ENCODE results near the gene CACTIN. TPM values are rescaled to one million over a fixed set of nuclear protein-coding genes. Genes with fewer than 3 reads are reported as not detected.

The CACTIN gene
- total and polyA plus RNA-seq, 2 experiments from 2014 or later, result 6.9 to 29.1 TPM

GRCh38 chr19:3625996-3626472 is 556 bp downstream of the CACTIN start:
- in situ Hi-C loops (cut with MboI), result no loop called here
- H3K9ac ChIP-seq, result peak overlapping the region; percentile 89
- 1 to 2% methylated on average over 21 of the region's 21 CpGs for WGBS, 2 experiments (ENCODE audit: low coverage in 1 of 2, low lambda C conversion rate in 2 of 2, missing lambda C conversion rate in 2 of 2)

GRCh38 chr19:3623716-3624115 is 2.9 kb downstream of the CACTIN start:
- no peak overlapping the region for H3K9ac ChIP-seq
- DNase-seq, result no peak
- 92 to 97% methylated on average over 34 of the region's 34 CpGs for WGBS, 2 experiments (ENCODE audit: low coverage in 1 of 2, low lambda C conversion rate in 2 of 2, missing lambda C conversion rate in 2 of 2)
- no peaks in the 10 kb centered on the region for H3K27me3 ChIP-seq (replicated peaks; ENCODE audit: insufficient read depth)
- peaks cover 8% of the 10 kb centered on the region for H3K4me1 ChIP-seq (ENCODE audit: insufficient read depth)
- no peak overlapping the region for H3K4me2 ChIP-seq (ENCODE audit: unreplicated experiment)
- no peaks in the 10 kb centered on the region for H3K36me3 ChIP-seq (ENCODE audit: low read depth)
- no peak for TF ChIP-seq EZH2 (IDR thresholded peaks at IDR 0.05; ENCODE audit: insufficient read depth, poor library complexity, severe bottlenecking)
- no peaks in the 10 kb centered on the region for H4K20me1 ChIP-seq (ENCODE audit: insufficient read depth)
- in situ Hi-C loops (cut with MboI), result loop anchor here (25.0 kb wide), 1 partner anchor 311 kb away; no protein-coding TSS in a partner anchor
- H3K9me3 ChIP-seq (ENCODE audit: low read depth), result no peaks in the 10 kb centered on the region
- H3F3A ChIP-seq (ENCODE audit: insufficient read depth), result no peaks in the 10 kb centered on the region
- H3K4me3 ChIP-seq, result no peak overlapping the region
- H3K9me2 ChIP-seq (ENCODE audit: insufficient read depth), result no peaks in the 10 kb centered on the region
- H3K27ac ChIP-seq, result no peak overlapping the region
- peaks cover 39% of the 10 kb centered on the region for H3K79me2 ChIP-seq (ENCODE audit: insufficient read depth)
- no peak overlapping the region for H2AFZ ChIP-seq

More at GRCh38 chr19:3625996-3626472, 556 bp downstream of the CACTIN start:
- TF ChIP-seq EZH2 (IDR thresholded peaks at IDR 0.05; ENCODE audit: insufficient read depth, poor library complexity, severe bottlenecking) (no peak), EZH2phosphoT487 (IDR thresholded peaks at IDR 0.05; ENCODE audit: insufficient read depth, low read depth) (no peak)
- Histone ChIP-seq H3K79me2 (ENCODE audit: insufficient read depth) (peaks cover 39% of the 10 kb centered on the region), H4K20me1 (ENCODE audit: insufficient read depth) (no peaks in the 10 kb centered on the region), H3K27ac (peak overlapping the region; percentile 78), H3K4me1 (ENCODE audit: insufficient read depth) (peaks cover 8% of the 10 kb centered on the region), H3K9me2 (ENCODE audit: insufficient read depth) (no peaks in the 10 kb centered on the region), H3K4me3 (peak overlapping the region; percentile 95), H3K27me3 (replicated peaks; ENCODE audit: insufficient read depth) (no peaks in the 10 kb centered on the region), H3K4me2 (ENCODE audit: unreplicated experiment) (peak overlapping the region; percentile 80), H2AFZ (peak overlapping the region; percentile 69), H3K9me3 (ENCODE audit: low read depth) (no peaks in the 10 kb centered on the region), H3K36me3 (ENCODE audit: low read depth) (no peaks in the 10 kb centered on the region), H3F3A (ENCODE audit: insufficient read depth) (no peaks in the 10 kb centered on the region)
- peak; percentile 58 for DNase-seq

- no peaks in the 10 kb centered on the region for H4K20me1 ChIP-seq (ENCODE audit: insufficient read depth)
- H3K4me2 ChIP-seq (ENCODE audit: unreplicated experiment), result no peak overlapping the region
- DNase-seq, result no peak
- H3K36me3 ChIP-seq (ENCODE audit: low read depth), result no peaks in the 10 kb centered on the region
- H3K27ac ChIP-seq, result no peak overlapping the region
- H3K4me1 ChIP-seq (ENCODE audit: insufficient read depth), result peaks cover 8% of the 10 kb centered on the region
- H3K9me3 ChIP-seq (ENCODE audit: low read depth), result no peaks in the 10 kb centered on the region
- no peak overlapping the region for H3K4me3 ChIP-seq
- H3K9ac ChIP-seq, result no peak overlapping the region
- TF ChIP-seq EZH2phosphoT487 (IDR thresholded peaks at IDR 0.05; ENCODE audit: insufficient read depth, low read depth), result no peak
- TF ChIP-seq EZH2 (IDR thresholded peaks at IDR 0.05; ENCODE audit: insufficient read depth, poor library complexity, severe bottlenecking), result no peak
- H3F3A ChIP-seq (ENCODE audit: insufficient read depth), result no peaks in the 10 kb centered on the region
- H2AFZ ChIP-seq, result no peak overlapping the region
- in situ Hi-C loops (cut with MboI), result loop anchor here (25.0 kb wide), 1 partner anchor 310 kb away; no protein-coding TSS in a partner anchor
- no peaks in the 10 kb centered on the region for H3K9me2 ChIP-seq (ENCODE audit: insufficient read depth)
- 86 to 87% methylated on average over 12 of the region's 12 CpGs for WGBS, 2 experiments (ENCODE audit: low coverage in 1 of 2, low lambda C conversion rate in 2 of 2, missing lambda C conversion rate in 2 of 2)
- peaks cover 39% of the 10 kb centered on the region for H3K79me2 ChIP-seq (ENCODE audit: insufficient read depth)
- H3K27me3 ChIP-seq (replicated peaks; ENCODE audit: insufficient read depth), result no peaks in the 10 kb centered on the region
These were observed 4.4 kb downstream of the CACTIN start for GRCh38 chr19:3622224-3622623.

GRCh38 chr19:3621689-3622088 is 4.9 kb downstream of the CACTIN start:
- 97 to 98% methylated on average over 13 to 15 of the region's 15 CpGs for WGBS, 2 experiments (ENCODE audit: low coverage in 1 of 2, low lambda C conversion rate in 2 of 2, missing lambda C conversion rate in 2 of 2)
- peaks cover 39% of the 10 kb centered on the region for H3K79me2 ChIP-seq (ENCODE audit: insufficient read depth)
- H3K9me2 ChIP-seq (ENCODE audit: insufficient read depth), result no peaks in the 10 kb centered on the region
- H3K27me3 ChIP-seq (replicated peaks; ENCODE audit: insufficient read depth), result no peaks in the 10 kb centered on the region
- H3K4me3 ChIP-seq, result no peak overlapping the region
- no peaks in the 10 kb centered on the region for H3F3A ChIP-seq (ENCODE audit: insufficient read depth)
- H3K9ac ChIP-seq, result no peak overlapping the region
- H3K9me3 ChIP-seq (ENCODE audit: low read depth), result no peaks in the 10 kb centered on the region
- no peak for TF ChIP-seq EZH2phosphoT487 (IDR thresholded peaks at IDR 0.05; ENCODE audit: insufficient read depth, low read depth)
- no peak for TF ChIP-seq EZH2 (IDR thresholded peaks at IDR 0.05; ENCODE audit: insufficient read depth, poor library complexity, severe bottlenecking)
- H3K27ac ChIP-seq, result no peak overlapping the region
- H2AFZ ChIP-seq, result no peak overlapping the region
- H3K4me1 ChIP-seq (ENCODE audit: insufficient read depth), result peaks cover 8% of the 10 kb centered on the region
- in situ Hi-C loops (cut with MboI), result loop anchor here (25.0 kb wide), 1 partner anchor 309 kb away; no protein-coding TSS in a partner anchor
- DNase-seq, result no peak
- H3K4me2 ChIP-seq (ENCODE audit: unreplicated experiment), result no peak overlapping the region
- no peaks in the 10 kb centered on the region for H4K20me1 ChIP-seq (ENCODE audit: insufficient read depth)
- H3K36me3 ChIP-seq (ENCODE audit: low read depth), result no peaks in the 10 kb centered on the region

All from GM23248 (cell line).